GM20431 (cell line): ENCODE measurements around the gene AS3MT.

Experiments
- in situ Hi-C: fragments of 300-500 bp; cut with MseI, MboI; formaldehyde crosslinking; loops from one replicate; pipeline ENCODE4 v1.15.0; 2020; ENCODE audit warnings: low sequenced_read_pairs; ENCODE audit not compliant: unreplicated experiment

The AS3MT gene

DNA sequence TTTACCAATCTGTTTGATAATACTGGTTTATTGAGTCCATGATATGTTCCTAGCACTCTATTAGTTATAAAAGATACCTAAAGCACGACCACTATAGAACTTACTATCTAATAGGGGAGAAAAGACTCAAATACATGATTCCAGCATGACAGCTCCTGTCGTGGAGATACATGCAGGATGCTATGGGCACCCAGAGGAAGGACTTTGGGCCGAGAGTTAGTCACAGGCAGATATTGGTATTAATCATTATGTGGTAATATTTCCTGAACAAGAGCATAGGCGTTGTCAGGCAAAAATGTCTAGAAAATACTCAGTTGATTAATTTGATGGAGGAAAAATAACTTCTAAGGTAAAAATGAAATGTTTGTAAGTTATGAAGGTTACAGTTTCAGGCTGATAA lies 80.6 kb downstream of the AS3MT start:
- in situ Hi-C loops = no loop called here

DNA sequence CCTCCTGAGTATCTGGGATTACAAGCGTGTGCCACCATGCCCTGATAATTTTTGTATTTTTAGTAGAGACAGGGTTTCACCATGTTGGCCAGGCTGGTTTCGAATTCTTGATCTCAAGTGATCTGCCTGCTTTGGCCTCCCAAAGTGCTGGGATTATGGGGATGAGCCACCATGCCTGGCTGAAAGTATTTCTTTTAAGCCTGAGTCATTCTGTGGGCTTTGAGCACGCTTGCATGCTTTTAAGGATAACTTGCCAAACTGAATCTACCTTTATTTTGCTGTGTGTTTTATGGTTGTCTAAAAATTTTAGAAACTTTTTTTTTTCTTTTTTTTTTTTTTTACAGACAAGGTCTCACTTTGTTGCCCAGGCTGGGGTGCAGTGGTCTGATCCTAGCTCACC lies 82.0 kb downstream of the AS3MT start:
- in situ Hi-C loops = no loop called here
